Epithelial cell of esophagus (primary cell): ENCODE data around the gene CDS2.
A peak's percentile ranks its signal among the peaks of the same experiment; 100 is the strongest.

ENCODE experiments used
- DNase-seq: peaks from one replicate; pipeline ENCODE4 v3.0.0; 2010; ENCODE audit warnings: low read depth
- H3K4me3 ChIP-seq: 2 replicates; pipeline ENCODE4 v1.5.1; 2011; ENCODE audit warnings: mild to moderate bottlenecking, low read length, control low read depth
- TF ChIP-seq, protein P1 (sequence below): IDR thresholded peaks from 2 replicates; pipeline ENCODE4 v1.5.1; 2011; ENCODE audit warnings: low read depth, mild to moderate bottlenecking, low read length, control low read depth, inconsistent platforms; ENCODE audit not compliant: insufficient read depth; ENCODE audit errors: missing control alignments

The CDS2 gene

DNA sequence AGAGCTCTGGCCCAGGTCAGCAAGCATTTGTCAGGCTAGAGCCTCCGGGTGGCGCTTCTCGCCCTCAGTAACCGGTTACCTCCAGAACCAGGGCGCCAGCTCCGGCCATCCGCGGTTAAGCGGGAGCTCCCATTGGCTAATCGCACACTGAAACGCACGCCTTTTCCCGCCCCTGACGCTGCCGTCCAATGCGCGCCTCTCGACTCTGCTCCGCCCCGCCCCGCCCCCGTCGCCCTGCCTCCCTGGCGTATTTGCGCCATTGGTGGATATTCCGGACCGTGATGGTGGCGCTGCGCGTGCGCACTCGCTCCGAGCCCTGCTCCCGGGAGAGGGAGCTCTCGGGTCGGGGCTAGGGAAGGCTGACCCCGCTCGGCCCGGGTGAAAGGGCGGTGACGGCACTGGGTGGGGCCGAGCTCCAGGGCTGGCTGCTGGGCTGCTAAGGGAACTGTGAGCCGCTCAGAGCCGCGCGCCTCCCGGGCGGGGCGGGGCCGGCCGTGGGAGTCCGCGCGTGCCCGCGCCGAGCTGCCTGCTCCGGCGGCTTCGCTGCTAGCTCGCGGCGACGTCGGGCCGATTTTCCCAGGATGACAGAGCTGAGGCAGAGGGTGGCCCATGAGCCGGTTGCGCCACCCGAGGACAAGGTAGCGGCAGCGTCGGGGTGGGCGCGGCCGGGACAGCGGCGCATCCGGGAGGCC, at the start of gene CDS2:
TSS of gene CDS2 (plus strand) at position 497 of the 692 bp plus-strand sequence. CDS start at position 582, 85 bp downstream.
- H3K4me3 ChIP-seq: peak within 1 kb of the TSS; percentile 70
- peak; percentile 99 for DNase-seq
- TF ChIP-seq, protein P1, sequence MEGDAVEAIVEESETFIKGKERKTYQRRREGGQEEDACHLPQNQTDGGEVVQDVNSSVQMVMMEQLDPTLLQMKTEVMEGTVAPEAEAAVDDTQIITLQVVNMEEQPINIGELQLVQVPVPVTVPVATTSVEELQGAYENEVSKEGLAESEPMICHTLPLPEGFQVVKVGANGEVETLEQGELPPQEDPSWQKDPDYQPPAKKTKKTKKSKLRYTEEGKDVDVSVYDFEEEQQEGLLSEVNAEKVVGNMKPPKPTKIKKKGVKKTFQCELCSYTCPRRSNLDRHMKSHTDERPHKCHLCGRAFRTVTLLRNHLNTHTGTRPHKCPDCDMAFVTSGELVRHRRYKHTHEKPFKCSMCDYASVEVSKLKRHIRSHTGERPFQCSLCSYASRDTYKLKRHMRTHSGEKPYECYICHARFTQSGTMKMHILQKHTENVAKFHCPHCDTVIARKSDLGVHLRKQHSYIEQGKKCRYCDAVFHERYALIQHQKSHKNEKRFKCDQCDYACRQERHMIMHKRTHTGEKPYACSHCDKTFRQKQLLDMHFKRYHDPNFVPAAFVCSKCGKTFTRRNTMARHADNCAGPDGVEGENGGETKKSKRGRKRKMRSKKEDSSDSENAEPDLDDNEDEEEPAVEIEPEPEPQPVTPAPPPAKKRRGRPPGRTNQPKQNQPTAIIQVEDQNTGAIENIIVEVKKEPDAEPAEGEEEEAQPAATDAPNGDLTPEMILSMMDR: peak; percentile 46

DNA sequence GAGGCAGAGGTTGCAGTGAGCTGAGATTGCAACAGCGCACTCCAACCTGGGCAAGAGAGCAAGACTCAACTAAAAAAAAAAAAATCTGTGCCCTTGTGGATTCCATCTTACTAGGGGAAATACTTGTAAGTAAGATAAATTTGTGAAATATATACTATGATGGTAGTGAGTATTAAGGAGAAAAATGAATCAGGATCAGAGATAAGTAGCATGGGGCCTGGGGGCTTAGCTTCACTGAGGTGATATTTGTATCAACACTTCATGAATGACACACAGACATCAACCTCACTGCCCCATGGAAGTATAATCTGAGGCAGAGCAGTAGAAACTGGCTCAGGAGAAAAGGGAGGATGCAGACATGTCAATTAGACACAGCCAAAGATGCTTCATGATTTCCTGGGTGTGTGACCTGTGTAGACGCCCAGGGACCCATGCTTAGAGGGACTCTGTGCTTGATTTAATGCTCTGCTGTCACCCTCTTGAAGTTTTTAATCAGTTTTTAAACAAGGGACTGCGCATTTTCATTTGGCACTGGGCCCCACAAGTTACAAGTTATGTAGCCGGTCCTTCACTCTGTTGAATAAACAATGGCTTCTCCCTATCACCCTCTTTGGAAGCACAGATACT, 48.9 kb upstream of the CDS2 start:
- TF ChIP-seq, protein P1: no peak
- DNase-seq: no peak
- H3K4me3 ChIP-seq: no peak overlapping the region

DNA sequence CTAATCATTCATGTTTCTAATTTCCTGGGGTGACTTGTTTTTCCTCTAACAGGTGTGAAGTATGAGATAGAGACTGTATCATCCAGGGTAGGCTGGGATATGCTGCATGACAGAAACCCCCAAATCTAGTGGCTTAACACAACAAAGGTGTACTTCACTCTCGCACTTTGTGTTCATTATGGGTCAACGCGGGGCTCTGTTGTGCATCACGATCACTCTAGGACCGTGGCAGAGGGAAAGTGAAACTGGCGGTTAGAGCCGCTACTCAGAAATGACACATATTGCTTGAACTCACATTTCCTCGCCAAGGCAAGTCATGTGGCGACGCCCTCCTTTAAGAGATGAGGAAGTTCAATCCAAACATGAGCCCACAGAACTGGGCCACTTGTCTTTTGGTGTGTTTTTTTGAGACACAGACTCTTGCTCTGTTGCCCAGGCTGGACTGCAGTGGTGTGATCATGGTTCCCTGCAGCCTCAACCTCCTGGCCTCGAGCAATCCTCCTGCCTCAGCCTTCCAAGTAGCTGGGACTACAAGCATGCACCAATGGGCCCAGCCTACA, 48.3 kb upstream of the CDS2 start:
- DNase-seq: peak; percentile 62
- TF ChIP-seq, protein P1: no peak
- no peak overlapping the region for H3K4me3 ChIP-seq

DNA sequence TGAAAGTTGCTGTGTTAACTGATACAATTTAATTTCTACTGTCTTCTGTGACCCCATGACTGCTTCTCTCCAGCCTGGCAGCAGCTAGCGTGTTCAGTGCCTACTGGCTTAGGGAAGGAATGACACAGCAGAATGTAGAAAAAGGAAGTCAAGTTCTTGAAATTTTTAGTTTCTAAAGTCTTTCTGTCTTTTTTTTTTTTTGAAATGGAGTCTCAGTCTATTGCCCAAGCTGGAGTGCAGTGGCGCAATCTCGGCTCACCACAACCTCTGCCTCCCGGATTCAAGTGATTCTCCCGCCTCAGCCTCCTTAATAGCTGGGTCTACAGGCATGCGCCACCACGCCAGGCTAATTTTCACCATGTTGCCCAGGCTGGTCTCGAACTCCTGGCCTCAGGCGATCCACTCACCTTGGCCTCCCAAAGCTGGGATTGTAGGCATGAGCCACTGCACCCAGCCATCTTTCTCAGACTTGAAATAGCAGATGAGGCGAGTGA, 46.4 kb upstream of the CDS2 start:
- H3K4me3 ChIP-seq: no peak overlapping the region
- DNase-seq: no peak
- TF ChIP-seq, protein P1: no peak

DNA sequence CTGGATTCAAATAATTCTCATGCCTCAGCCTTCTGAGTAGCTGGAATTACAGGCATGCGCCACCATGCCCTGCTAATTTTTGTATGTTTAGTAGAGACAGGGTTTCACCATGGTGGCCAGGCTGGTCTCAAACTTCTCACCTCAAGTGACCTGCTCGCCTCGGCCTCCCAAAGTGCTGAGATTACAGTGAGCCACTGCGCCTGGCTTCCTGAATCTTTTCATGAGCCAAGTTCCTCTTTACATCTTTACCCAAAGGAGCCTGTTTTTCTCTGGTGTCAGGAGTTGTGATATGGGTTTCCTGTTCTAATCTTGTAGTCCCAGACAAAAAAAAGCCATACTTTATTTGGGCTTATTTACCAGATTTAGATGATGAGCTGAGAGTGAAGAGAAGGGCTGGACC, 41.4 kb upstream of the CDS2 start:
- TF ChIP-seq, protein P1: no peak
- no peak for DNase-seq
- H3K4me3 ChIP-seq: no peak overlapping the region

DNA sequence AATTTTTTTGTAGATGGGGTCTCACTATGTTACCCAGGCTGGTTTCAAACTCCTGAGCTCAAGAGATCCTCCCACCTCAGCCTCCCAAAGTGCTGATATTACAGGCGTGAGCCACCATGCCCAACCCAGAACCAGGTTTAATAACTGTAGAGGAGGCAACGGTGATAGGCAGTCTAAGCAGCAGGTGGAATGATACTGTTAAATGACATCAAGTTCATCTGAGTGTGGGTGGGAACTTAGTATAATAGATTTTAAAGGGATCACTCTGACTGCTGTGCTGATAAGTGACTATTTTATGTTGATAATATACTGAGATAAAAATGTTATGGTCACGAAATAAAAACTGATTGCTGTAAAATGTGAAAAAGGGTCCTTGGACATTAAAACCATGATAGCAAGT, 38.1 kb upstream of the CDS2 start:
- H3K4me3 ChIP-seq: no peak overlapping the region
- no peak for DNase-seq
- TF ChIP-seq, protein P1: no peak
